NCI-H345 treated with DMSO at 0.1 percent for 48 hours (cell line): ENCODE results near the gene COPS9.
A peak's percentile ranks its signal among the peaks of the same experiment; 100 is the strongest.

Experiments used
- DNase-seq: peaks from one replicate; lab custom pipeline; 2025; ENCODE audit not compliant: unreplicated experiment; lab: John Stamatoyannopoulos, UW

COPS9 gene

DNA sequence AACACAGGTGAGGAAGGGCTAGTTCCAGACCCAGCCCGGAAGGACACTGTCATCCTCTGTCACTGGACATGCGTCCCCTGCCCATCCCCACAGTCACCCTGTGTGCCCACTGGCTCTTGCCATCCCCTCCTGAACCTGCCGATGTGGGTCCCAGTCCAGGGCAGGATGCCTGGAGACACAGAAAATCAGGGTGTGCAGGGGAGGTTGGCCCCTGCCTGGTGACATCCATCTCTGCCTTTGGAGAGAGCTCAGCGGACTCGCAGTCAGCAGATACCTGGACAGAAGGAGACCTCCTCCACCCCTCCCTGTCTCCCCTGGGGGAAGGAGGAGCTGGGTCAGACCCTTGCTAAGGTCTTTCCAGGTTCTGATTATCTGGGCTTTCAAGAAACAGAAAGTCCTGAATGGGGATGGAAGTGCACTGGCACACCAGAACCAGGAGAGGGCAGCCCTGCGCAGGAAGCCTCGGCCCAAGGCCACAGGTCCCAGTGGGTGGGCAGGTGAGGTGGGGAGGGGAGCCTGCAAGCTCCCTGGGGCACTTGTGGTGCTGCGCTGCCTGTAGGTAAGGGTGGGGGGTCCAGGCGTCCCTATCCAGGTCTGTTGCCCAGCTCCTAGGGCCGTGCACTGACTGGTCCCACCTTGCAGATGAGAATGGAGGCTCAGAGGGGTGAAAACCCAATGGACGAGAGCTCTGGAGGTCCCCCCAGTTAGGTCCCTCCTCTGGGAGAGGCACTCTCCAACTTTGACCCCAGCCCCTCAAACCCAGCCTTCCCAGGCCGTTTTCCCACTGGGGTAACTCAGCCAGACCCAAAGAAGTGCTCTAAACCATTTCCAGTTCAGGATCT is 14.1 kb upstream of the COPS9 start:
- DNase-seq, result peak; percentile 24

- DNase-seq, result no peak
Measured at GRCh38 chr2:240147911-240148587, 11.9 kb upstream of the COPS9 start.

DNA sequence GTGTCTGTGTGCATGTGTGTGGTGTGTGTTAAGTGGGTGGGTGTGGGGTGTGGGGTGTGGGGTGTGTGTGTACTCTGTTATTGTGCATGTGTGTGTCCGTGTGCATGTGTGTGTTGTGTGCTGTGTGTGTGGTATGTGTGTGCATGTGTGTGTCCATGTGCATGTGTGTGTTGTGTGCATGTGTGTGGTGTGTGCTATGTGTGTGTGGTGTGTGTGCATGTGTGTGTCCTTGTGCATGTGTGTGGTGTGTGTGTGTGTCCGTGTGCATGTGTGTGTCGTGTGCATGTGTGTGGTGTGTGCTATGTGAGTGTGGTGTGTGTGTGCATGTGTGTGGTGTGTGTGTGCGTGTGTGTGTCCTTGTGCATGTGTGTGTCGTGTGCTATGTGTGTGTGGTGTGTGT is 11.3 kb upstream of the COPS9 start:
- no peak for DNase-seq

GRCh38 chr2:240146627-240147278 is 10.6 kb upstream of the COPS9 start:
- DNase-seq, result no peak

DNA sequence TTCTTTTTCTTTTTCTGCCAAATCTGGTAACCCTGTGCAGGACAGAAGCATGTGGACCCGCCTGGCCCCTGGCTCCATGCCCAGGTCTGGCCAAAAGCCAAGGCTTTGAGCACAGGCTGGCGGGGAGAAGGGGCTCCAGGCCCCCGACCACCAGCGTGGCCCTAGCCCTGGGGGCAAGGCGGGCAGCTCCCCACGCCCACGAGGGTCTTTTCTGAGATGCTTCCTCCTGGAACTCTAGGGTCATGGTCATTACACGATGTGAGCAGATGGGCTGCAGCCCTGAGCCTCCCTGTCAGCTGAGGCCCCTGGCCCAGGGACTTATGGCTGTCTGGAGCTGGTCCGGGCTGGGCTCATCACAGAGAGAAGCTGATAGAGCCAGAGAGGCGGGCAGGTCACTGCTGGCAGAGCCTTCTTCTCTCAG is 10.0 kb upstream of the COPS9 start:
- no peak for DNase-seq

GRCh38 chr2:240145461-240145860 is 9.4 kb upstream of the COPS9 start:
- DNase-seq, result no peak

- DNase-seq, result no peak
Measured at GRCh38 chr2:240144649-240145261, 8.7 kb upstream of the COPS9 start.

DNA sequence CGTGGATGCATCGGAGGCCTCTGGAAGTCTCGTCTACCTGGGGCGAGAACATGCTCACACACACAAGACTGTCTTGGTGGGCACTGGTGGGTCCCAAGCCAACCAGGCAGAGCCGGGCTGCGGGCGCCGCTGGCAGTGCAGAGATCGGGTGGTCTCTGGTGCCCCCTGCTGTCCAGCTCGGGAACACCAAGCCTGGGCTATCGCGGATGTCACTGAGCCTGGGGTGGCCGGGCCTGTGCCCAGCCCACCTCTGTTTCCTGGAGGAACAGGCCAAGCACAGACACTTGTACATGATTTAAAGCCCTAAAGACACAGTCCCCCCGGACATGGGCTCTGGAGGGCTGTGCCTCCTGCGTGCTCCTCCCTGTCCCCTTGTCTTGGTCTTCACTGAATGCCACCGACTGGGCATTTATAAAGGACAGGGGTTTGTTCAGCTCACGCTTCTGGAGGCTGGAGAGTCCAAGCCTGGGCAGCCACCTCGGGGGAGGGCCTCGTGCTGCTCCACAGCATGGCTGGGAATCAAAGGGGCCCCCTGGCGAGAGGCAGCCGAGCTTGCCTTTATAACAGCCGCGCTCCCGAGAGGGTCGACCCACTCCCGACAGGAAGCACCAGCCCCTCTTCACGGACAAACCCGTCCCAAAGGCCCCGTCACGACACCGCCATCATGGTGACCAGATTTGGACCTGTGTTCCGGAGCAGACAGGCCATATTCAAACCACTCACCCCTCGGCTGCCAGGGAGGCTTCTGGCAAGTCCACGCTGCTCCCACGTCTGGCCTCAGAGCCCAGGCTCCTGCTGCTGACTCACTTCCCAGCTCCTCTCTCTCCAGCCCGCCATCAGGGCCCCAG is 7.9 kb upstream of the COPS9 start:
- DNase-seq, result peak; percentile 64

GRCh38 chr2:240143276-240143675 is 7.2 kb upstream of the COPS9 start:
- DNase-seq, result no peak

- no peak for DNase-seq
Measured at GRCh38 chr2:240142859-240143258, 6.8 kb upstream of the COPS9 start.

GRCh38 chr2:240142256-240142775 is 6.2 kb upstream of the COPS9 start:
- DNase-seq, result no peak

- no peak for DNase-seq
Measured at GRCh38 chr2:240141736-240142135, 5.6 kb upstream of the COPS9 start.

DNA sequence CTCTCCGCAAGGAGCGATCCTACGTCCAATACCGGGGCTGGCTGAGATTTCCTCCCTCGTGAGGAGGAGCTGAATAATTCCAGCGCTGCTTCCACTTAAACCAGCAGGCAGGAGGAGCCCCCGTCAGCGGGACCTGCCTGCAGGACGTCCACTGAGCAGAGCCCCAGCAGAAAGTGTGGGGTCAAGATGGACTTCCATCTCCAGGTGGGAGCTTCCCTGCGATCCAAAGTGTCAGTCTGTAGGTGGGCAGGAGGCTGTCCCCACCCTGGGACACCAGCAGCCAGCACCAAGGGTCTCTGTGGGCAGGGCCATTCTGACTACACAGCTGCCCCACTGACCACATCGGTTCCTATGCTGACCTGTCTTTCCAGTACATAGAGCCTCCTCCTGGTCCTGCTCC is 4.8 kb upstream of the COPS9 start:
- no peak for DNase-seq

DNA sequence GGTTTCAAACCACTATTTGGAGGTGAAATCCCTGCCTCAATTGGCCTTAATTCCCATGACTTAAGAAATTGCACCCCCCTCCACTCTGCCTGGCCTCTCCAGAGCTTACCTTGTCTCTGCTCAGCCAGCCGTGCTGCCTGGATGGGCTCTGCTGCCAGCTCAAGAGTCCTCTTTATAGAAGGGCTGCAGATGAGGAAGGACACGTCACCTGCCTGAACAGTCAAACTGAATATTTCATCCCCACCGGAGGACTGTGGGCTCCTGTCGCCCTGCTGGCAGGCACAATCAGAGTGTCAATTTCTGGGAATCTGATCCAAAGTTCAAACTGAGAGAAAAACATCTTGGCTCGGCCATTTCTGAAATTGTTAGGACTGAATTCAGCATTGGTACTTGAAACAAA is 4.4 kb upstream of the COPS9 start, which contains the start of gene OTOS:
Gene OTOS, minus strand, starts transcription at position 148 of the 400 bp plus-strand sequence. CDS start 332 bp downstream, outside the sequence.
- peak; percentile 77 for DNase-seq

DNA sequence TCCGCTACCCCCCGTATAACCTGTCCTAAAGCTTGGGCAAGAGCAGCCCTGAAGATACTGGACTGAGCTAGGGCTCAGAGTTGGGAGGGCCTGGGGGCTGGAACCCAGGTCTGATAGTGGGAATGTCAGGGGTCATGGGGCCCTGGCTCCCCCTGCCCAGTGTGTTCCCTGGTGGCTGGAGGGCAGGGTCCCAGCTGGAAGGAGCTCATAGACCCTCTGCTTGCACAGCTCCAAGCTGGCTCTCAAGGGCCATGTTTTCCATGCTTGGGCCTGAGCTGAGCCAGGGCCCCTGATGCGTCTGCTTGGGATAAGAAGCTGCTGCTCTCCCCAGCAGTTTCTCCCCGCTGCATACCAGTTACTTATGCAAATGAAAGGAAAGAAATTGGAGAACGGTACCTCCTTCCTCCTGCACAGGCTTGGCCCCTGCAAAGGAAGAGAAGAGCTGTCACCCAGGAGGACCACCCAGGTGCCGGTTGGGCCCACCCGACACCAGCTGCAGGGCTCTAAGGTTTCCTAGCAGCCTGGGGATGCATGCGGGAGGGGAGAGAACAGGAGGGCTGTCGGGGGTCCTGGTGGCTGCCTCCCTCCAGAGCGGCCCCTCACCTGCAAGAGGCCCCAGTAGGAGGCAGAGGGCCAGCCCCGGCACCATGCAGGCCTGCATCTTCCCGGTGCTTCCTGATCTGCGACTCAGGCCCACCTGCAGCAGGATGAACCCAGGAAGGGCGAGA is 3.7 kb upstream of the COPS9 start:
- no peak for DNase-seq

- DNase-seq, result no peak
Measured at GRCh38 chr2:240139011-240139441, 2.9 kb upstream of the COPS9 start.

DNA sequence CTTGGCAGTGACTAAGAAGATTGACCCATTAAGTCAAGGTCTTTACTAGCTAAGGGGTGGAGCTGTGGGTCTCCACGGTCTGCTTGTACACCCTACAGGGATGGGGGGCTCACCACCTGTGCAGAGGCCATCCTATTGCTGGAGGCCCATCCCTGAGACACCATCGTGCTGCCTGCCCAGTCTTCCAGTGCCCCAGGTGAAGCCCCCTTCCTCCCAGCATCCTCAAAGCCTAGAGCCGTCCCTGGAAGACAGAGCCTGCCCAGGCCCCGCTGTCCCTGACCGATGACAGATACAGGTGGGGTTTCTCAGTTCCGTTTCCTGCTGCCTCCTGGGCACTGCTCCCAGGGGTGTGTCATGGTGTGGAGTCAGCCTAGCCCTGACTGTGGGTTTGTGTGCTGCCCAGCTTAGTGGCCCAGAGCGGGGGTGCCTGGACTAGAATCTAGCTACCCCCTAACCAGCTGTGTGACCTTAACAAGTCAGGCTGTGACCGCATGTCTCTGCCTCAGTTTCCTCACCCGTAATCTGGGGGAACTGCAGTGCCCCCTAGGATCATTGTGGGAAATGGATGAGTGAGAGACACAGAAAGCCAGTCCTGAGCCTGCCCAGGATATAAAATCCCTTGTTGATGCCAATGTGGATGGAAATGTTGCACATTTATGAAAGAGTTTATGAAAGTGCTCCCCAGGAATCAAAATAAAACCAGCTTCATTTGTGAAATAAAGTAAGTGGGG is 2.3 kb upstream of the COPS9 start:
- no peak for DNase-seq

DNA sequence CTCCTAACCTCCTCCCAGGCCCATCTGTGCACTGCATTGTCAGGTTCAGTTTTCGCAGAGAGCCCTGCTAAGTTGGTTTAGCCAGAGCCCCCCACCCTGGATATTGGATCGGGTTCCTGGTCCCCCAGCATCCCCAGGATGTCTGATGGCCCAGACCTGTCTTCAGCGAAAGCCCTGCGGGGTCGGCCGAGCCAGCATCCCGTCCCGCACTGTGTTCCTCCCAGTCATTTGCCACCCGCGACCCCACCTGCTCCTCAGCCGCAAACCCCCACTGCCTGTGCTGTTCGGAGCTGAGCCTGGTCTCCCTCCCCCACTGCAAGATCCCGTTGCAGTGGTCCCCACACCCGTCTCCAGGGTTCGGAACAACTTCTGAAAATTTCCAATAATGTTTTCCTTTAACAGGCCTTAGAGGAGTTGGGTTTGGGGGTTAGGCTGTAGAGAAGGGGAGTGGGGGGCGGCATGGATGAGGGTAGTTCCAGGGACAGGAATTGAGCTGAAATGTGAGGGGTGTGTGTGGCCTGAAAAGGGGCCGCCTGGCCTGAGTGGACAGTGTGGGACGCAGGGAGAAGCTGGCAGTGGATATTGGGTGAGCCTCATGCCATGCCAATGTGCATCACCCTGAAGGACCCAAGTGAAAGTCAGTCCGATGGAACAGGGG is 1.6 kb upstream of the COPS9 start:
- DNase-seq, result no peak
